ENCODE measurements around the gene KRT77.

KRT77 gene

DNA sequence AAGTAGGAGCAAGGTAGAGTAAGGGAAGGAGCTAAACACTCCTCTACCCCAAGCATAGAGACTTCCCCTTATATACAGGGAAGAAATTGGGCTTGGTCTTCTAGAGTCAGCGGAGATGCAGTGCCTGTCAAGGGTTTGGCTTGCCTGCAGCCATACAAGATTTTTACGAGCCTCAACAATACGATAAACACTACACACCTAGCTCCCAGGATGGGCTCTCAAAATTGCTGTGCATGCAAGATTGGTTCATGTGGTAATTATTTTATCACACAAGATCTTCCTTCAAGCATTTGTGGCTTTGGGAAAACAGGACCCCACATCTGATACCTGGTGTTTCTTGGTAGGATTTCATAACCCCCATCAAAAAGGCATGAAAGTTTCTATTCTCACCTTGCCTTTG lies 23.0 kb downstream of the KRT77 start, which contains the start of gene KRT1:
Gene KRT1 (minus strand): TSS at position 45 of the 400 bp plus-strand sequence. CDS start 59 bp downstream, outside the sequence.
- no peak for DNase-seq (ENCODE audit: low spot score)
- no peak within 1 kb of the TSS for H4K91ac ChIP-seq (ENCODE audit: low read depth, low read length, poor library complexity)
- peaks cover 0 to 6% of the 10 kb centered on the region in 2 donors for H3K4me1 ChIP-seq (ENCODE audit: control insufficient read depth in 2 of 2, insufficient read depth in 1 of 2, low read depth in 1 of 2, low read length in 2 of 2)
- no peak within 1 kb of the TSS for H3K23ac ChIP-seq (ENCODE audit: low read depth, low read length, poor library complexity)
- H2BK120ac ChIP-seq (ENCODE audit: low read depth, low read length), result no peak within 1 kb of the TSS
- WGBS, 2 donors (ENCODE audit: extremely low coverage in 2 of 2, insufficient read length in 2 of 2, insufficient replicate concordance in 1 of 2), result no CpG with 5 or more reads among the region's 3 CpGs
- H3K79me1 ChIP-seq (ENCODE audit: low read depth, low read length), result no peaks in the 10 kb centered on the region
- H3K14ac ChIP-seq (ENCODE audit: low read length), result no peak within 1 kb of the TSS
- no peak within 1 kb of the TSS for H3K4ac ChIP-seq (ENCODE audit: low read length)
- no peak within 1 kb of the TSS for H3K18ac ChIP-seq (ENCODE audit: low read length)
- no peak within 1 kb of the TSS for H2AK5ac ChIP-seq (ENCODE audit: low read depth, low read length)
- no peak within 1 kb of the TSS for H3K4me3 ChIP-seq (ENCODE audit: low read length in 2 of 2)
- no peak within 1 kb of the TSS for H2AFZ ChIP-seq (ENCODE audit: low read length)
- H3K36me3 ChIP-seq (replicated peaks in 1 of 2; ENCODE audit: control insufficient read depth in 2 of 2, insufficient read depth in 2 of 2, low read length in 2 of 2), result no peaks in the 10 kb centered on the region
- H2BK5ac ChIP-seq (ENCODE audit: low read length), result no peak within 1 kb of the TSS
- H2BK12ac ChIP-seq (ENCODE audit: low read length), result no peak within 1 kb of the TSS
- no peak within 1 kb of the TSS for H3K9ac ChIP-seq (ENCODE audit: low read depth, low read length, poor library complexity)
- no peak within 1 kb of the TSS for H2BK15ac ChIP-seq (ENCODE audit: low read length)
- H3K9me3 ChIP-seq (replicated peaks in 1 of 2; ENCODE audit: control insufficient read depth in 2 of 2, insufficient read depth in 1 of 2, low read depth in 1 of 2, low read length in 2 of 2), result no peaks in the 10 kb centered on the region
- H4K8ac ChIP-seq (ENCODE audit: low read depth, low read length), result peak within 1 kb of the TSS; percentile 43
- H3K27ac ChIP-seq (replicated peaks; ENCODE audit: low read length), result no peak within 1 kb of the TSS
- H3K4me2 ChIP-seq (ENCODE audit: insufficient read depth, low read length, poor library complexity, severe bottlenecking), result no peak within 1 kb of the TSS
- peaks cover 0 to 6% (median 0%) of the 10 kb centered on the region in 3 experiments for H3K27me3 ChIP-seq (ENCODE audit: control insufficient read depth in 3 of 3, insufficient read depth in 3 of 3, low read depth in 1 of 3, low read length in 3 of 3)

DNA sequence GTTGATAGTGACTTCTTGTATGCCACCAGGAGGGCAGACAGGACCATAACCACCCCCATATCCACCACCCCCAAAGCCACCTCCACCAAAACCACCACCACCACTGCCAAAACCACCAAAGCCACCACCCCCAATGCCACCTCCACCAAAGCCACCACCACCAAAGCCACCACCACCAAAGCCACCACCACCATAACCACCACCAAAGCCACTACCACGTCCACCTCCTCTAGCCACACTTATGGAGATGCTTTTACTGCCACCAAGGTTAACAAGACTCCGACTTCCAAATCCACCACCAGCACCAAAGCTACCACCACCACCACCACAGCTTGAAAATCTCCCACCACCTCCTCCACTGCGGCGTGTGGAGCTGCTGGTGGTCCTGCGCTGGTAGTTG lies 23.4 kb downstream of the KRT77 start:
- Histone ChIP-seq H3K9me3 (replicated peaks in 1 of 2; ENCODE audit: control insufficient read depth in 2 of 2, insufficient read depth in 1 of 2, low read depth in 1 of 2, low read length in 2 of 2) (no peaks in the 10 kb centered on the region), H4K91ac (ENCODE audit: low read depth, low read length, poor library complexity) (no peak overlapping the region), H2BK15ac (ENCODE audit: low read length) (no peak overlapping the region), H3K4ac (ENCODE audit: low read length) (no peak overlapping the region), H3K36me3 (replicated peaks in 1 of 2; ENCODE audit: control insufficient read depth in 2 of 2, insufficient read depth in 2 of 2, low read length in 2 of 2) (no peaks in the 10 kb centered on the region), H3K23ac (ENCODE audit: low read depth, low read length, poor library complexity) (no peak overlapping the region), H4K8ac (ENCODE audit: low read depth, low read length) (peak overlapping the region; percentile 43), H3K27ac (replicated peaks; ENCODE audit: low read length) (no peak overlapping the region), H3K79me1 (ENCODE audit: low read depth, low read length) (no peaks in the 10 kb centered on the region), H3K4me3 (ENCODE audit: low read length in 2 of 2) (no peak overlapping the region), H2AFZ (ENCODE audit: low read length) (no peak overlapping the region), H2AK5ac (ENCODE audit: low read depth, low read length) (no peak overlapping the region), H2BK5ac (ENCODE audit: low read length) (no peak overlapping the region), H3K4me1 (ENCODE audit: control insufficient read depth in 2 of 2, insufficient read depth in 1 of 2, low read depth in 1 of 2, low read length in 2 of 2) (peaks cover 0 to 6% of the 10 kb centered on the region in 2 donors), H3K14ac (ENCODE audit: low read length) (no peak overlapping the region), H3K4me2 (ENCODE audit: insufficient read depth, low read length, poor library complexity, severe bottlenecking) (no peak overlapping the region), H2BK120ac (ENCODE audit: low read depth, low read length) (no peak overlapping the region), H3K27me3 (ENCODE audit: control insufficient read depth in 3 of 3, insufficient read depth in 3 of 3, low read depth in 1 of 3, low read length in 3 of 3) (peaks cover 0 to 6% (median 0%) of the 10 kb centered on the region in 3 experiments), H3K9ac (ENCODE audit: low read depth, low read length, poor library complexity) (no peak overlapping the region), H3K18ac (ENCODE audit: low read length) (no peak overlapping the region), H2BK12ac (ENCODE audit: low read length) (no peak overlapping the region)
- no CpG with 5 or more reads among the region's 5 CpGs for WGBS, 2 donors (ENCODE audit: extremely low coverage in 2 of 2, insufficient read length in 2 of 2, insufficient replicate concordance in 1 of 2)
- no peak for DNase-seq (ENCODE audit: low spot score)

GRCh38 chr12:52677671-52678070 lies 25.7 kb downstream of the KRT77 start:
- no peaks in the 10 kb centered on the region for H3K27me3 ChIP-seq (ENCODE audit: control insufficient read depth in 3 of 3, insufficient read depth in 3 of 3, low read depth in 1 of 3, low read length in 3 of 3)
- no peak overlapping the region for H4K8ac ChIP-seq (ENCODE audit: low read depth, low read length)
- H4K91ac ChIP-seq (ENCODE audit: low read depth, low read length, poor library complexity), result no peak overlapping the region
- no peak overlapping the region for H3K4ac ChIP-seq (ENCODE audit: low read length)
- H3K18ac ChIP-seq (ENCODE audit: low read length), result no peak overlapping the region
- no peak overlapping the region for H3K27ac ChIP-seq (replicated peaks; ENCODE audit: low read length)
- no peak overlapping the region for H3K14ac ChIP-seq (ENCODE audit: low read length)
- H3K4me2 ChIP-seq (ENCODE audit: insufficient read depth, low read length, poor library complexity, severe bottlenecking), result no peak overlapping the region
- WGBS, 2 donors (ENCODE audit: extremely low coverage in 2 of 2, insufficient read length in 2 of 2, insufficient replicate concordance in 1 of 2), result no CpG with 5 or more reads among the region's 1 CpG
- H3K79me1 ChIP-seq (ENCODE audit: low read depth, low read length), result no peaks in the 10 kb centered on the region
- H3K4me3 ChIP-seq (ENCODE audit: low read length in 2 of 2), result no peak overlapping the region
- no peak overlapping the region for H2BK5ac ChIP-seq (ENCODE audit: low read length)
- no peak overlapping the region for H3K9ac ChIP-seq (ENCODE audit: low read depth, low read length, poor library complexity)
- no peak overlapping the region for H2AFZ ChIP-seq (ENCODE audit: low read length)
- no peaks in the 10 kb centered on the region for H3K9me3 ChIP-seq (replicated peaks in 1 of 2; ENCODE audit: control insufficient read depth in 2 of 2, insufficient read depth in 1 of 2, low read depth in 1 of 2, low read length in 2 of 2)
- H3K23ac ChIP-seq (ENCODE audit: low read depth, low read length, poor library complexity), result no peak overlapping the region
- no peak overlapping the region for H2BK12ac ChIP-seq (ENCODE audit: low read length)
- no peaks in the 10 kb centered on the region for H3K36me3 ChIP-seq (replicated peaks in 1 of 2; ENCODE audit: control insufficient read depth in 2 of 2, insufficient read depth in 2 of 2, low read length in 2 of 2)
- H2AK5ac ChIP-seq (ENCODE audit: low read depth, low read length), result no peak overlapping the region
- no peak overlapping the region for H2BK15ac ChIP-seq (ENCODE audit: low read length)
- DNase-seq (ENCODE audit: low spot score), result no peak
- peaks cover 0 to 4% of the 10 kb centered on the region in 2 donors for H3K4me1 ChIP-seq (ENCODE audit: control insufficient read depth in 2 of 2, insufficient read depth in 1 of 2, low read depth in 1 of 2, low read length in 2 of 2)
- no peak overlapping the region for H2BK120ac ChIP-seq (ENCODE audit: low read depth, low read length)

- Histone ChIP-seq H4K91ac (ENCODE audit: low read depth, low read length, poor library complexity) (no peak overlapping the region), H3K4me3 (ENCODE audit: low read length in 2 of 2) (no peak overlapping the region), H3K4me1 (ENCODE audit: control insufficient read depth in 2 of 2, insufficient read depth in 1 of 2, low read depth in 1 of 2, low read length in 2 of 2) (peaks cover 0 to 5% of the 10 kb centered on the region in 2 donors), H2BK120ac (ENCODE audit: low read depth, low read length) (no peak overlapping the region), H2BK15ac (ENCODE audit: low read length) (no peak overlapping the region), H3K79me1 (ENCODE audit: low read depth, low read length) (no peaks in the 10 kb centered on the region), H2AK5ac (ENCODE audit: low read depth, low read length) (no peak overlapping the region), H2BK5ac (ENCODE audit: low read length) (no peak overlapping the region), H3K18ac (ENCODE audit: low read length) (no peak overlapping the region), H3K9me3 (replicated peaks in 1 of 2; ENCODE audit: control insufficient read depth in 2 of 2, insufficient read depth in 1 of 2, low read depth in 1 of 2, low read length in 2 of 2) (no peaks in the 10 kb centered on the region), H3K9ac (ENCODE audit: low read depth, low read length, poor library complexity) (no peak overlapping the region), H3K4ac (ENCODE audit: low read length) (no peak overlapping the region), H3K14ac (ENCODE audit: low read length) (no peak overlapping the region), H3K27ac (replicated peaks; ENCODE audit: low read length) (no peak overlapping the region), H2BK12ac (ENCODE audit: low read length) (no peak overlapping the region), H3K23ac (ENCODE audit: low read depth, low read length, poor library complexity) (no peak overlapping the region), H2AFZ (ENCODE audit: low read length) (no peak overlapping the region), H3K27me3 (ENCODE audit: control insufficient read depth in 3 of 3, insufficient read depth in 3 of 3, low read depth in 1 of 3, low read length in 3 of 3) (no peaks in the 10 kb centered on the region), H4K8ac (ENCODE audit: low read depth, low read length) (no peak overlapping the region), H3K36me3 (replicated peaks in 1 of 2; ENCODE audit: control insufficient read depth in 2 of 2, insufficient read depth in 2 of 2, low read length in 2 of 2) (no peaks in the 10 kb centered on the region), H3K4me2 (ENCODE audit: insufficient read depth, low read length, poor library complexity, severe bottlenecking) (no peak overlapping the region)
- no peak for DNase-seq (ENCODE audit: low spot score)
- WGBS, 2 donors (ENCODE audit: extremely low coverage in 2 of 2, insufficient read length in 2 of 2, insufficient replicate concordance in 1 of 2), result no CpG with 5 or more reads among the region's 5 CpGs
Measured at GRCh38 chr12:52677126-52677525, 26.2 kb downstream of the KRT77 start.

Measured in neuronal stem cell (in vitro differentiated cells).